Smooth muscle cell (in vitro differentiated cells): Measurements from ENCODE around the gene DGKG. TPM values are rescaled to one million over a fixed set of nuclear protein-coding genes. Genes with fewer than 3 reads are reported as not detected.

Source experiments
- DNase-seq: peaks from one replicate; lab custom pipeline; 2025; ENCODE audit not compliant: unreplicated experiment; lab: John Stamatoyannopoulos, UW
- H2AFZ ChIP-seq: fragments of 200-600 bp; sonication (generic); 2 replicates; pipeline ENCODE4 v1.6.0; 2016; ENCODE audit warnings: antibody characterized with exemption, low read depth, mild to moderate bottlenecking
- H3F3A ChIP-seq: fragments of 200-600 bp; sonication (generic); 2 replicates; pipeline ENCODE4 v1.6.0; 2017; ENCODE audit warnings: antibody characterized with exemption, low read depth
- H3K27ac ChIP-seq: fragments of 200-600 bp; sonication (generic); 2 replicates; pipeline ENCODE4 v1.5.1; 2016; ENCODE audit warnings: low read depth, mild to moderate bottlenecking
- H3K27me3 ChIP-seq: fragments of 200-600 bp; sonication (generic); 2 replicates; pipeline ENCODE4 v1.6.1; 2016; ENCODE audit warnings: low read depth, mild to moderate bottlenecking
- H3K36me3 ChIP-seq: fragments of 200-600 bp; sonication (generic); 2 replicates; pipeline ENCODE4 v1.5.1; 2016; ENCODE audit warnings: low read depth
- H3K4me1 ChIP-seq: fragments of 200-600 bp; sonication (generic); 2 replicates; pipeline ENCODE4 v1.5.1; 2016; ENCODE audit warnings: low read depth
- H3K4me2 ChIP-seq: fragments of 200-600 bp; sonication (generic); 2 replicates; pipeline ENCODE4 v1.6.0; 2016; ENCODE audit warnings: mild to moderate bottlenecking
- H3K4me3 ChIP-seq: fragments of 200-600 bp; sonication (generic); 2 replicates; pipeline ENCODE4 v1.5.1; 2016; ENCODE audit warnings: mild to moderate bottlenecking
- H3K79me2 ChIP-seq: fragments of 200-600 bp; sonication (generic); 2 replicates; pipeline ENCODE4 v1.6.0; 2016; ENCODE audit warnings: low read depth, mild to moderate bottlenecking
- H3K9ac ChIP-seq: fragments of 200-600 bp; sonication (generic); 2 replicates; pipeline ENCODE4 v1.6.0; 2016; ENCODE audit warnings: low read depth
- H3K9me3 ChIP-seq: fragments of 200-600 bp; sonication (generic); replicated peaks from 2 replicates; pipeline ENCODE4 v1.5.1; 2016; ENCODE audit warnings: low read depth
- H4K20me1 ChIP-seq: fragments of 200-600 bp; sonication (generic); 2 replicates; pipeline ENCODE4 v1.6.0; 2016; ENCODE audit warnings: low read depth
- CTCF ChIP-seq: fragments of 200-600 bp; sonication (generic); IDR thresholded peaks from 2 replicates; pipeline ENCODE4 v1.5.1; 2017; ENCODE audit warnings: borderline replicate concordance, mild to moderate bottlenecking, antibody characterized with exemption; ENCODE audit not compliant: insufficient read depth, poor library complexity, severe bottlenecking
- WGBS: methylation state at CpG from one replicate; pipeline ENCODE4 v1.1.7; 2016; ENCODE audit warnings: low lambda C conversion rate; 5-methylcytosine and 5-hydroxymethylcytosine counted together
- polyA plus RNA-seq: library from polyadenylated mRNA; unstranded; fragments of >200 nt; fragmentation: Nextera tagmentation; extraction: Ambion mirVana; gene quantifications from 2 replicates; pipeline ENCODE4 v1.2.1, GENCODE V29; 2016
- total RNA-seq: library from RNA; depleted of rRNA; stranded (reverse); fragments of >200 nt; gene quantifications from 2 replicates; pipeline ENCODE4 v1.2.3, GENCODE V29; 2014

Gene DGKG
- total and polyA plus RNA-seq, 2 experiments from 2014 or later, result 0.64 TPM; not detected in 1

DNA sequence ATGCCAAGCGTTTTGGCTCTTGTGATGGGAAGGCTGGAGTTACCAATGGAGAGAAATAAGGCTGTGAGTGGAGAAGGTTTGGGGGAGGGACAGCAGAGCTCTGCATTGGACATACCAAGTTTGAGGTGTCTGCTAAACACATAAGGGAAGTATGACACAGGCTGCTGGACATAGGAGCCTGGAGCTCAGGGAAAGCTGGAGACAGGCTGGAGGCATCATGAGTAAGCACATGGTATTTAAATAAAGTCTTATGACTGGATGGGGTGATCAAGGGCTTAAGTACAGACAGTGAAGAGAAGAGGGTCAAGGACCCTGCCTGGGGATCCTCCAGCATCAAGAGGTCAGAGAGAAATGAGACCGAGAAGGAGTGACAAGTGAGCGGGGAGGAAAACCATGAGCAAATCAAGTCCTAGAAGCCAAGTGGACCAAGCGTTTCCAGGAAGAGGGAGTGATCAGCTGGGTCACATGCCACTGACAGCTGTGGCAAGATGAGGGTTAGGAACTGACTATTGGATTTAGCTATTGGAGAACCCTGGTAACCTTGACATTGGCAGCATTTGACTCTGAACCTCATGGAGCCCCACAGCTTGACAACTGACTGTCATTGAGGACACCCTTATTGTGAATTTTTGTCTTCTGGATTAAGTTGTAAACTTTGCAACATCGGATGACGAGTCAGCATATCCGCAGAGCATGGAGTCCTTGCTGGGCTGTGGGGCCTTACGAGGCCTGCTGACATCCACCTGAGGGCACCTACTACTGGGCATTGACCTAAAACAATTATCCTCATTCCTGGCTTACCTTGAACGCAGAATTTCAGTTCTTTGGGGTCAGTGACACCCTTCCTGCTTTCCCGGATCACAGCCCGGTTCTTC lies 174.4 kb downstream of the DGKG start:
- Histone ChIP-seq H3K4me1 (peaks cover 3% of the 10 kb centered on the region), H2AFZ (no peak overlapping the region), H3K4me2 (no peak overlapping the region), H3K9ac (no peak overlapping the region), H4K20me1 (no peaks in the 10 kb centered on the region), H3F3A (no peaks in the 10 kb centered on the region), H3K36me3 (no peaks in the 10 kb centered on the region), H3K27ac (no peak overlapping the region), H3K9me3 (no peaks in the 10 kb centered on the region), H3K79me2 (no peaks in the 10 kb centered on the region), H3K4me3 (no peak overlapping the region), H3K27me3 (peaks cover 23% of the 10 kb centered on the region)
- DNase-seq, result no peak
- WGBS, result 83% methylated on average over 11 of the region's 11 CpGs
- TF ChIP-seq CTCF, result no peak

DNA sequence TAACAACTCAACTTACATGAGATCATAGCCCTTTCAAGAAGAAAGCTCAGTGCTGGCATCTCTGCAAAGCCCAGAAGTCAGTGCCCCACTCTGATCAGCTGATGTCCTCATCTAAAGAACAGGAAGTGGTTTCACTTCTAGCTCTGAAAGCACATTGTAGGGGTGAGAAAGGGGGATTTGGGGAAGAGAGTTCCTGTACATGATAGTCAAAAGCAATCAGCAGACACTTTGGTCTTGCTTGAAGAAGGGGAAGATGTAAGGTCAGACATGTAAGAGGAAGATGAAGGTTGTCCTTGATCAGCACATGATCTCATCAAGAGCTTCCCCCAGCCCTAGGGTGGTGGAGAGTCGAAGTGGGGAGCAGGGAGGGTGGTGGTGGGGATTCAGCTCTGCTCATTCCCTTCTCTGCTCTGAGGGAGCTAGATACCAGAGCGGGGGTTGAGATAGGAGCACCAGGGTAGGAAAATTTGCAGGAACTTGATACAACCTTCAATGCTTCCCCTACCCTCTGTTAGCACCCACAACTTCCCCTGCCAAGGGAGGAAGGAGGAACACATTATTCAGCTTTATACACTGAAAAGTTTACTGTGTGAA lies 176.7 kb downstream of the DGKG start:
- Histone ChIP-seq H4K20me1 (no peaks in the 10 kb centered on the region), H3K36me3 (no peaks in the 10 kb centered on the region), H3K9me3 (no peaks in the 10 kb centered on the region), H3K27ac (no peak overlapping the region), H3K4me1 (peaks cover 3% of the 10 kb centered on the region), H3K4me2 (no peak overlapping the region), H3K27me3 (peaks cover under 1% of the 10 kb centered on the region), H3K79me2 (no peaks in the 10 kb centered on the region), H2AFZ (no peak overlapping the region), H3K4me3 (no peak overlapping the region), H3F3A (no peaks in the 10 kb centered on the region), H3K9ac (no peak overlapping the region)
- TF ChIP-seq CTCF, result no peak
- 100% methylated on average over 2 of the region's 2 CpGs for WGBS
- DNase-seq, result no peak

GRCh38 chr3:186184021-186184420 lies 178.0 kb downstream of the DGKG start:
- TF ChIP-seq CTCF, result no peak
- no peak for DNase-seq
- no peaks in the 10 kb centered on the region for H4K20me1 ChIP-seq
- H2AFZ ChIP-seq, result no peak overlapping the region
- H3K79me2 ChIP-seq, result no peaks in the 10 kb centered on the region
- no peak overlapping the region for H3K27ac ChIP-seq
- H3K4me1 ChIP-seq, result peaks cover under 1% of the 10 kb centered on the region
- H3K9me3 ChIP-seq, result no peaks in the 10 kb centered on the region
- 61% methylated on average over 2 of the region's 2 CpGs for WGBS
- H3K4me2 ChIP-seq, result no peak overlapping the region
- H3K9ac ChIP-seq, result no peak overlapping the region
- no peak overlapping the region for H3K4me3 ChIP-seq
- H3K36me3 ChIP-seq, result no peaks in the 10 kb centered on the region
- H3F3A ChIP-seq, result no peaks in the 10 kb centered on the region
- H3K27me3 ChIP-seq, result no peaks in the 10 kb centered on the region
